ENCODE measurements around the gene PLEKHG5.

- TF ChIP-seq CTCF (IDR thresholded peaks at IDR 0.05) (no peak), ZFX (IDR thresholded peaks at IDR 0.05; ENCODE audit: borderline replicate concordance) (no peak)
Measured at GRCh38 chr1:6467744-6468688, 23.5 kb downstream of the PLEKHG5 start.
